ES-I3 (cell line): ENCODE results near the gene DMRT1.
"Not testable (repeated sequence)": the region's sequence is repeated elsewhere in the genome, so short reads cannot be mapped to it uniquely, and the experiment has no call there.

Experiments
- H3K36me3 ChIP-seq: 2 replicates; pipeline ENCODE4 v1.6.1; 2013; ENCODE audit warnings: mild to moderate bottlenecking, low read length, control low read depth, moderate library complexity; ENCODE audit not compliant: insufficient read depth
- H3K4me1 ChIP-seq: 2 replicates; pipeline ENCODE4 v1.6.1; 2013; ENCODE audit warnings: mild to moderate bottlenecking, control low read depth, low read length; ENCODE audit not compliant: insufficient read depth
- H3K9ac ChIP-seq: 2 replicates; pipeline ENCODE4 v1.6.1; 2013; ENCODE audit warnings: low read depth, mild to moderate bottlenecking, low read length, moderate library complexity
- H3K9me3 ChIP-seq: 2 replicates; pipeline ENCODE4 v1.6.1; 2013; ENCODE audit warnings: mild to moderate bottlenecking, low read length, moderate library complexity; ENCODE audit not compliant: control insufficient read depth, insufficient read depth

Gene DMRT1

GRCh38 chr9:840343-840742 lies 1.2 kb upstream of the DMRT1 start:
- no peaks in the 10 kb centered on the region for H3K36me3 ChIP-seq

GRCh38 chr9:842635-843426 lies 1.3 kb downstream of the DMRT1 start:
- no peaks in the 10 kb centered on the region for H3K36me3 ChIP-seq
- 0 out of 2 replicates have a peak, but pooled peaks cover 7% of the 10 kb centered on the region for H3K4me1 ChIP-seq
- no peak overlapping the region for H3K9ac ChIP-seq
- H3K9me3 ChIP-seq: no peaks in the 10 kb centered on the region; the same call in 1 of the 2 replicates

More at GRCh38 chr9:840343-840742, 1.2 kb upstream of the DMRT1 start:
- Histone ChIP-seq H3K9me3 (no peaks in the 10 kb centered on the region; the same call in 1 of the 2 replicates), H3K4me1 (no peaks in the 10 kb centered on the region), H3K9ac (no peak overlapping the region)

- H3K9me3 ChIP-seq: no peaks in the 10 kb centered on the region; the same call in 1 of the 2 replicates
Observed at GRCh38 chr9:843427-843785, 1.9 kb downstream of the DMRT1 start.

GRCh38 chr9:846852-847251 lies 5.4 kb downstream of the DMRT1 start:
- 0 out of 2 replicates have a peak, but pooled peaks cover 7% of the 10 kb centered on the region for H3K4me1 ChIP-seq
- H3K9me3 ChIP-seq: no peaks in the 10 kb centered on the region; the same call in 1 of the 2 replicates
- no peak overlapping the region for H3K9ac ChIP-seq
- H3K36me3 ChIP-seq: no peaks in the 10 kb centered on the region

More at GRCh38 chr9:843427-843785, 1.9 kb downstream of the DMRT1 start:
- Histone ChIP-seq H3K36me3 (no peaks in the 10 kb centered on the region), H3K9ac (no peak overlapping the region), H3K4me1 (0 out of 2 replicates have a peak, but pooled peaks cover 7% of the 10 kb centered on the region)

GRCh38 chr9:847505-847904 lies 6.0 kb downstream of the DMRT1 start:
- H3K9ac ChIP-seq: no peak overlapping the region
- H3K9me3 ChIP-seq: no peaks in the 10 kb centered on the region; the same call in 1 of the 2 replicates
- no peaks in the 10 kb centered on the region for H3K36me3 ChIP-seq
- H3K4me1 ChIP-seq: 0 out of 2 replicates have a peak, but pooled peaks cover 7% of the 10 kb centered on the region

GRCh38 chr9:849431-849830 lies 7.9 kb downstream of the DMRT1 start:
- H3K9ac ChIP-seq: no peak overlapping the region
- no peaks in the 10 kb centered on the region for H3K9me3 ChIP-seq
- H3K36me3 ChIP-seq: no peaks in the 10 kb centered on the region
- H3K4me1 ChIP-seq: 0 out of 2 replicates have a peak, but pooled peaks cover 7% of the 10 kb centered on the region

- H3K4me1 ChIP-seq: no peaks in the 10 kb centered on the region
- H3K9ac ChIP-seq: no peak overlapping the region
- no peaks in the 10 kb centered on the region for H3K9me3 ChIP-seq
- H3K36me3 ChIP-seq: no peaks in the 10 kb centered on the region
Observed at GRCh38 chr9:852539-852938, 11.0 kb downstream of the DMRT1 start.

GRCh38 chr9:859251-859650 lies 17.8 kb downstream of the DMRT1 start:
- Histone ChIP-seq H3K9ac (no peak overlapping the region), H3K4me1 (no peaks in the 10 kb centered on the region), H3K9me3 (no peaks in the 10 kb centered on the region), H3K36me3 (no peaks in the 10 kb centered on the region)

GRCh38 chr9:860706-861105 lies 19.2 kb downstream of the DMRT1 start:
- Histone ChIP-seq H3K9me3 (no peaks in the 10 kb centered on the region), H3K9ac (no peak overlapping the region), H3K4me1 (no peaks in the 10 kb centered on the region), H3K36me3 (no peaks in the 10 kb centered on the region)

- not testable (repeated sequence) for H3K9ac ChIP-seq, H3K4me1 ChIP-seq, H3K9me3 ChIP-seq, H3K36me3 ChIP-seq
Observed at GRCh38 chr9:861525-861924, 20.0 kb downstream of the DMRT1 start.

GRCh38 chr9:875119-875962 lies 33.8 kb downstream of the DMRT1 start:
- Histone ChIP-seq H3K9ac (no peak overlapping the region), H3K36me3 (no peaks in the 10 kb centered on the region), H3K4me1 (no peaks in the 10 kb centered on the region), H3K9me3 (no peaks in the 10 kb centered on the region)

- H3K9me3 ChIP-seq: no peaks in the 10 kb centered on the region
- H3K4me1 ChIP-seq: no peaks in the 10 kb centered on the region
- H3K36me3 ChIP-seq: no peaks in the 10 kb centered on the region
- H3K9ac ChIP-seq: no peak overlapping the region
Observed at GRCh38 chr9:876425-876824, 34.9 kb downstream of the DMRT1 start.

- Histone ChIP-seq H3K9me3 (no peaks in the 10 kb centered on the region), H3K36me3 (no peaks in the 10 kb centered on the region)
Observed at GRCh38 chr9:878239-878638, 36.7 kb downstream of the DMRT1 start.

GRCh38 chr9:880725-881124 lies 39.2 kb downstream of the DMRT1 start:
- Histone ChIP-seq H3K9ac (no peak overlapping the region), H3K9me3 (no peaks in the 10 kb centered on the region), H3K4me1 (no peaks in the 10 kb centered on the region), H3K36me3 (no peaks in the 10 kb centered on the region)

More at GRCh38 chr9:878239-878638, 36.7 kb downstream of the DMRT1 start:
- H3K9ac ChIP-seq: no peak overlapping the region
- H3K4me1 ChIP-seq: no peaks in the 10 kb centered on the region
